ENCODE measurements around the gene TLE2. TPM values are rescaled to one million over a fixed set of nuclear protein-coding genes. Genes with fewer than 3 reads are reported as not detected.

The TLE2 gene
- total RNA-seq: 1.4 and 2.3 TPM in 2 replicates

DNA sequence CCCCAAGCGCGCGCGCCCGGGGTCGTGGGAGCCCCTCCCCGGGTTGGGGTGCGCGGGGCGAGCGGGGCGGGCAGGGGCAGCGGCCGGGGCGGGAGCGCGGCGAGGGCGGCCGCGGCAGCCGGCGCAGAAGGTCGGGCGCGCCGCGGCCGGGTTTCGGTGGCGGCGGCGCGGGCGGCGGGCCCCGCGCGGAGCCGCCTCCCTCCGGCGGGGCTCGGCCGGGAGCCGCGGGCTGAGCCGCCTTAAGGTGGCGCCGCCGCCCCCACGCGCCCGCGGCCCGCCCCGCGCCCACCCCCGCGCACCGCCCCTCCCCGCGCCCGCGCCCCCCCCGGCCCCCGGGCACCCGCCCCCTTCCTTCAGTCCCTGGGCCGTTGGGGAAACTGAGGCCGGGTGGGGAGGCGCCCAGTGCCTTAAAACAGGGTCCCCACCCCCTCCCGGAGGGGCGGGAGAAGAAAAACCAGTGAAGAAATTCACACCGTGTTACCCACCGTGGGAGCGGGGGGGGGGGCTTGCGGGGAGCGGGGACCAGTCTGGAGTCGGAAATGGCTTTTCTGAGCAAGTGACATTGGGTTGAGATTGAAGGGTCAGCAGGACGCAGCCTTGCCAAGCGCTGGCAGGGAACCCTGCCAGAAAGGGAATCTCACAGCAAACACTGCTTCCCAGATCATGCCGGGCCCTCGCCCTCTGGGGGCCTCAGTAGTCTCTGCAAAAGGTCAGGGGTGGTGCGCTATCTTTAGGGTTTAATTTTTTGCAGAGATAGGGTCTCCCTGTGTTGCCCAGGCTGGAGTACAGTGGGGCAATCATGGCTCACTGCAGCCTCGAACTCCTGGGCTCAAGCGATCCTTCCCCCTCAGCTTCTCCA, at the start of gene TLE2:
TLE2 (minus strand) TSS at position 216 of the 859 bp plus-strand sequence. CDS start 376 bp downstream, outside the sequence.
- Mint-ChIP-seq H3K9me3 (no peaks in the 10 kb centered on the region), H3K36me3 (ENCODE audit: low read depth) (no peaks in the 10 kb centered on the region), H3K4me1 (peaks cover 6% of the 10 kb centered on the region), H3K27me3 (peaks cover 59% of the 10 kb centered on the region), H3K4me3 (peak within 1 kb of the TSS; percentile 59), H3K27ac (no peak within 1 kb of the TSS)
- DNase-seq: no peak
- intact Hi-C loops (cut with micrococcal nuclease): no loop called here

DNA sequence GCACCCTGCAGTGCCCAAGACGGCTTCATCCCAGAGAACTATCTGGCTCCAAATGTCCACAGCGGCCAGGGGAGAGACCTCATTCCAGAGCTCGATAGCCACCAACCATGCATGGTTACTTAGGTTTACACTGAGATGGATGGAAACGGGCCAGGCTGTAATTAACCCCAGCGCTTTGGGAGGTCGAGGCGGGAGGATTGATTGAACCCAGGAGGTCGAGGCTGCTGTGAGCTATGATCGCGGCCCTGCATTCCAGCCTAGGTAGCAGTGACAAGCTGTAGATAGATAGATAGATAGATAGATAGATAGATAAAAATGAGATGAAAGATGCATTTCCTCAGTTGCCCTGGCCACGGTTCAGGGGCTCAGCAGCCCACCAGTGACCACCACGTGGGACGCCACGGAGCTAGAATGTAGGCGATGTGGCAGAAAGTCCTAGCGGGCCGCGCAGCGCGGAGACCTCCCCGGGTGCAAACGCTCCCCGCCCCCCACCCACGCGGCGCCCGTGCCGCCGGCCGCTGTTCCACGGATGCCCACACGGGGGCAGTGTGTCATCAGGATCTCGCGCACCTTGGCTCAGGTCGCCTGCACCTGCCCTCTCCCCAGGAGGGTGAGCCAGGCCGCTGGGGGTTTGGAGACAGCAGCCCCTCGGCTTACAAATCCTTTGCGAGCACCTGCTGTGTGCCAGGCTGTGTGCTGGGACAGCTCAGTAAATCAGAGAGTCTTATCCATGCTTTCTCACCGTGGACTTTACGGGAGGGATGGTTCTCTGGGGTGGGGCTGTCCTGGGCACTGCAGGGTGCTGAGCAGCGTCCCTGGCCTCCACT, 46.7 kb upstream of the TLE2 start:
- intact Hi-C loops (cut with micrococcal nuclease): loop anchor here (1.0 to 2.0 kb wide), 2 partner anchors 28 to 87 kb away; no protein-coding TSS in a partner anchor
- peaks cover 2% of the 10 kb centered on the region for H3K27me3 Mint-ChIP-seq
- peak; percentile 92 for DNase-seq
- no peaks in the 10 kb centered on the region for H3K9me3 Mint-ChIP-seq
- H3K36me3 Mint-ChIP-seq (ENCODE audit: low read depth): no peaks in the 10 kb centered on the region
- no peaks in the 10 kb centered on the region for H3K4me1 Mint-ChIP-seq
- H3K4me3 Mint-ChIP-seq: no peak overlapping the region
- no peak overlapping the region for H3K27ac Mint-ChIP-seq

DNA sequence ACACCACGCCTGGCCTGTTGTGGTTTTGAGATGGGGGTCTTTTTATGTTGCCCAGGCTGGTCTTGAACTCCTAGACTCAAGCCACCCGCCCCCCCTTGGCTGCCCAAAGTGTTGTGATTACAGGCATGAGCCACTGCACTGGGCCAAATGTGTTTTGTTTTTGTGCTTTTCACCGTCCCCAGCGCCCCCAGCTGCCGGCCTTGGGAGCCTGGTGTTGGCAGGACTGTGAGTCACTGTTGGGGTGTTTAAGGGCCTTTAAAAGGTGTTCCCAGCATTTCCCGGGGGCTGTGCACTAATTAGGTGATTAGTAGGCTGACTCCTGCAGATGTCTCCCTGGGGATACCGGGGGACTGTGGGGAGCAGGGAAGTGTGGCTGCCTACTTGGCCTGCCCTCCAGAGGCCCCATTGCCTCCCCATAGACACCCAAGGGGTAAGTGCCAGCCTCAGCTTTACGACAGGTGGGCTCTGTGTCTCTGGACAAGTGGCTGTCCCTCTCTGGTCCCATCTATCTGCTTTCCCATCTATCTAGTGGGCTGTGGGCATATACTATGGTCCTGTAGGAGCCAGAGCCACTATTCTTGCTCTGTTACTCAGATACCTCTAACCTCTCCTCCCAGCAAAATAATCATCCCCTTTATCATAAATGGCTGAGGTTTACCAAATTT, 45.0 kb upstream of the TLE2 start:
- intact Hi-C loops (cut with micrococcal nuclease): no loop called here
- Mint-ChIP-seq H3K9me3 (no peaks in the 10 kb centered on the region), H3K27ac (no peak overlapping the region), H3K36me3 (ENCODE audit: low read depth) (no peaks in the 10 kb centered on the region), H3K27me3 (peaks cover 2% of the 10 kb centered on the region), H3K4me1 (no peaks in the 10 kb centered on the region), H3K4me3 (no peak overlapping the region)
- no peak for DNase-seq

DNA sequence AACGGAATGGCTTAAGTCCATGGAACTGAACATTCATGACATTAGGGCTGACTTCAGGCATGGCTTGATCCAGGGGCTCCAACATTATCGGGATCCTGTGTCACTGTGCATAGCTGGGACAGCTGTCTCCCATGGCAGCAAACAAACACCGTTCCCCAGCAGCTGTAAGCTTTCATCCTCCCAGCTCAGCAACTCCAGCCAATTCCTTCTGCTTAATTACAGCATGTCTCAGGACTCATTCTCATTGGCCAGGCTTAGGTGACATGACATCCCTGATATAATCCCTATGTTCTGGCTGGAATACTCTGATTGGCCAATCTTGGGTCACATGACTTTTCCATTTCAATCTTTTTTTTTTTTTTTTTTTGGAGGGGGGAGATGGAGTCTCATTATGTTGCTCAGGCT, 44.1 kb upstream of the TLE2 start:
- intact Hi-C loops (cut with micrococcal nuclease): no loop called here
- no peak for DNase-seq
- no peaks in the 10 kb centered on the region for H3K9me3 Mint-ChIP-seq
- peaks cover 2% of the 10 kb centered on the region for H3K27me3 Mint-ChIP-seq
- no peaks in the 10 kb centered on the region for H3K4me1 Mint-ChIP-seq
- H3K36me3 Mint-ChIP-seq (ENCODE audit: low read depth): no peaks in the 10 kb centered on the region
- no peak overlapping the region for H3K27ac Mint-ChIP-seq
- no peak overlapping the region for H3K4me3 Mint-ChIP-seq

DNA sequence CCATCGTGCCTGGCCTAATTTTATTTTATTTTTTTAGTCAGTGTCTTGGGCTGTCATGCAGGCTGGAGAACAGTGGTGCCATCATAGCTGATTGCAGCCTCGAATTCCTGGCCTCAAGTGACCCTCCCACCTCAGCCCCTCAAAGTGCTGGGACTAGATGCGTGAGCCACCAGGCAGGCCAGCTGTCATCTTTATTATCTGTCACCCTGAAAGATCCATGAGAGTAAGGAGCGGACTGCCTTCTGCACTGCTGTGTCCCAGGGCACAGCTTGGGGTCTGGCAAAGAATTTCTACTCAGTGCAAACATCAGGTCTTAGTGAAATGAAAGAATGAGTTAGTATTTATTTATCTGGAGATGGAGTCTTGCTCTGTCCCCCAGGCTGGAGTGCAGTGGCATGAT, 42.7 kb upstream of the TLE2 start:
- Mint-ChIP-seq H3K27ac (no peak overlapping the region), H3K36me3 (ENCODE audit: low read depth) (no peaks in the 10 kb centered on the region), H3K27me3 (peaks cover 2% of the 10 kb centered on the region), H3K4me3 (no peak overlapping the region), H3K4me1 (no peaks in the 10 kb centered on the region), H3K9me3 (no peaks in the 10 kb centered on the region)
- DNase-seq: no peak
- intact Hi-C loops (cut with micrococcal nuclease): no loop called here

GRCh38 chr19:3068071-3068470, 39.0 kb upstream of the TLE2 start:
- Mint-ChIP-seq H3K27ac (no peak overlapping the region), H3K9me3 (no peaks in the 10 kb centered on the region), H3K4me1 (peaks cover 4% of the 10 kb centered on the region), H3K27me3 (no peaks in the 10 kb centered on the region), H3K4me3 (no peak overlapping the region), H3K36me3 (ENCODE audit: low read depth) (no peaks in the 10 kb centered on the region)
- DNase-seq: no peak
- intact Hi-C loops (cut with micrococcal nuclease): no loop called here

GRCh38 chr19:3067563-3067962, 38.5 kb upstream of the TLE2 start:
- H3K9me3 Mint-ChIP-seq: no peaks in the 10 kb centered on the region
- H3K4me3 Mint-ChIP-seq: no peak overlapping the region
- intact Hi-C loops (cut with micrococcal nuclease): no loop called here
- peaks cover 7% of the 10 kb centered on the region for H3K4me1 Mint-ChIP-seq
- H3K36me3 Mint-ChIP-seq (ENCODE audit: low read depth): no peaks in the 10 kb centered on the region
- H3K27ac Mint-ChIP-seq: no peak overlapping the region
- DNase-seq: no peak
- H3K27me3 Mint-ChIP-seq: no peaks in the 10 kb centered on the region

GRCh38 chr19:3066482-3067049, 37.5 kb upstream of the TLE2 start:
- H3K4me3 Mint-ChIP-seq: no peak overlapping the region
- no peaks in the 10 kb centered on the region for H3K27me3 Mint-ChIP-seq
- no peaks in the 10 kb centered on the region for H3K9me3 Mint-ChIP-seq
- peaks cover 7% of the 10 kb centered on the region for H3K4me1 Mint-ChIP-seq
- H3K27ac Mint-ChIP-seq: no peak overlapping the region
- no peak for DNase-seq
- intact Hi-C loops (cut with micrococcal nuclease): no loop called here
- H3K36me3 Mint-ChIP-seq (ENCODE audit: low read depth): no peaks in the 10 kb centered on the region

DNA sequence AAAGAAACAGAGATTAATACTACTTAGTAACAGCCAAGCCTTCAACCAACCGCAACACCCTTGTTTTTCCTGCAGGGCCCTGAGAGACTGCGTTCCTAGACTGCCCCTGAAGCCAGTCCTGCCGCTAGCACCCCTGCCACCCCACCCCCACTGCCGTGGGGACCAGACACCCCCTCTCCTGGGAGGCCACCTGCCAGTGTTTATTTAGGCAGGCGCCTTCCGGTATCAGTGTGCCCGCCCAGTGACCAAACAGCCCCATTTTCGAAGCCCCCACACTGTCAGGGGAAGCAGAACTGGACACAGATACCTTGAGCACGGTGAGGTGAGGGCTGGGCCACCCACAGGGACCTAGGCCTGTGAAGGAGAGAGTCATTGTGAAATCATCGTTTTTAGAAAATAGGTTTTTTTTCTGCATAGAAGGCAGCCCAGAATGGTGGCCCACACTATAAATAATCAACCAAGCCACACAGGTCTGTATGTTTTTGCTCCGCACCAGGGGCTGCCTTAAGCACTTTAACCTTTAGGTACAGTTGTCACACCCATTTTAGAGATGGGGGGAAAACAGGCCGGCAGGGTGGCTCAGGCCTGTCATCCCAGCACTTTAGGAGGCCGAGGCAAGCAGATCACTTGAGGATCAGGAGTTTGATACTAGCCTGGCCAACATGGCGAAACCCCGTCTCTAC, 36.7 kb upstream of the TLE2 start:
- intact Hi-C loops (cut with micrococcal nuclease): no loop called here
- DNase-seq: no peak
- H3K9me3 Mint-ChIP-seq: no peaks in the 10 kb centered on the region
- H3K36me3 Mint-ChIP-seq (ENCODE audit: low read depth): peaks cover 3% of the 10 kb centered on the region
- no peak overlapping the region for H3K4me3 Mint-ChIP-seq
- H3K4me1 Mint-ChIP-seq: peaks cover 9% of the 10 kb centered on the region
- no peaks in the 10 kb centered on the region for H3K27me3 Mint-ChIP-seq
- no peak overlapping the region for H3K27ac Mint-ChIP-seq

GRCh38 chr19:3064011-3064330, 34.9 kb upstream of the TLE2 start:
- intact Hi-C loops (cut with micrococcal nuclease): loop anchor here (5.0 kb wide), 1 partner anchor 123 kb away; the partner anchor contains the start of gene NCLN
- Mint-ChIP-seq H3K27me3 (no peaks in the 10 kb centered on the region), H3K27ac (peak overlapping the region; percentile 98), H3K36me3 (ENCODE audit: low read depth) (peaks cover 11% of the 10 kb centered on the region), H3K4me3 (peak overlapping the region; percentile 89), H3K4me1 (peaks cover 18% of the 10 kb centered on the region), H3K9me3 (no peaks in the 10 kb centered on the region)
- DNase-seq: no peak

- Mint-ChIP-seq H3K27ac (peak within 1 kb of the TSS; percentile 98), H3K36me3 (ENCODE audit: low read depth) (peaks cover 25% of the 10 kb centered on the region), H3K27me3 (no peaks in the 10 kb centered on the region), H3K9me3 (no peaks in the 10 kb centered on the region), H3K4me1 (peaks cover 24% of the 10 kb centered on the region), H3K4me3 (peak within 1 kb of the TSS; percentile 89)
- intact Hi-C loops (cut with micrococcal nuclease): loop anchor here (5.0 kb wide), 1 partner anchor 125 kb away; the partner anchor contains the start of gene NCLN
- DNase-seq: peak; percentile 92
Observed at GRCh38 chr19:3062165-3063105, 33.4 kb upstream of the TLE2 start, which contains the start of gene TLE5. TLE5 (minus strand) TSS chr19:3062495; CDS start chr19:3062200, 295 bp downstream.
